ENCODE measurements around the gene SLC16A5. TPM values are rescaled to one million over a fixed set of nuclear protein-coding genes. Genes with fewer than 3 reads are reported as not detected.

The SLC16A5 gene
- total and polyA plus RNA-seq, 10 of the 15 experiments (the other 5 are each of a cell fraction or from before 2014, with no cell fraction given): 0.03 to 3.1 (median 0.96) TPM

DNA sequence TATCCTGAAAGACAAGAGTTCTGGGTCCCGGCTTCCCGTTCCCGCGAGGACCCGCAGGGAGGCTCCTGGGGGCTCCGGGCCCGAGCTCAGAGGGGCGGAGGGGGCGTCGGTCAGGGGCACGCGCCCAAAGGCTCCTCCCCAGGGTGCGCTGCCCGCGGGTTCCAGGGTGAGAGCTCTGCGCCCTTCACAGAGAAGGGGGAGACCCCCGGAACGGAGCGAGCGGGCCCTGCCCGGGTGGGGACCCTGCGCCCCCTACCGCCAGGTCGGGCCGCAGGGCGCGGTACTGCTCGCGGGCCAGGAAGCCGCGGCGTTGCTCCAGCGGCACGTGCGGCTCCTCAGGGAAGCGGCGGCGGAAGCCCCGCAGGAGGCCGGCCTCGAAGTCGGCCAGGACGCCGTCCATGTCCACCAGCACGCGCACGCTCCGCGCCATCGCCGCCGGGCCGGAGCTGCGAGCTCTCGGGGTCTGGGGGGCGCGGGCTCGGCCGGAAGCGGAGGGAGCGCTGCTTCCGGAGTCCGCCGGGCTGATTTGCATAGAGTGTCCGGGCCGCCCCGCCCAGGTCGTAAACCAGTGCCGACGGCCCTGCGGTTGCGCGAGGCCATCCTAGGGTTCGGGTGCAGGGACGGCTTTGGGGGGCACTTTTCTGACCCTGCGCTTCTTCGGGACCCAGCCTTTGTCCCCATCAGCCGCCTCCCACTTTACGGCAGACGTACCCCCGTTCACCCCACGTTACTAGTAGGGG is 43.7 kb downstream of the SLC16A5 start, which contains the start of gene NT5C:
NT5C (minus strand) TSS at position 465 of the 740 bp plus-strand sequence; CDS start at position 430, 35 bp downstream.
- BruUV-seq (replicated peaks): no TSS peak
- ChIA-PET CTCF (interaction anchor here (0.6 to 9.3 kb wide), 26 partner anchors 12 to 170 kb away, joined by 3 to 167 read pairs (median 4); partner anchors contain the start of gene NUP85), SMC1A (ENCODE audit: uncharacterized antibody, unreplicated experiment) (interaction anchor here (0.6 to 6.1 kb wide), 10 partner anchors 16 to 1360 kb away, joined by 3 to 77 read pairs (median 4); partner anchors contain the start of gene MRPL58), RAD21 (ENCODE audit: unreplicated experiment) (interaction anchor here (0.5 to 4.7 kb wide), 14 partner anchors 14 to 170 kb away, joined by 3 to 70 read pairs (median 4); no protein-coding TSS in a partner anchor), POLR2A (interaction anchor here (0.5 to 6.2 kb wide), 13 partner anchors 8 to 137 kb away, joined by 3 to 53 read pairs (median 3); partner anchors contain the start of gene ARMC7)
- Histone ChIP-seq H3K4me1 (ENCODE audit: control insufficient read depth, insufficient read depth, low read length) (peaks cover 14% of the 10 kb centered on the region), H2AFZ (ENCODE audit: control insufficient read depth, low read depth, low read length) (peak within 1 kb of the TSS; percentile 90), H3K79me2 (ENCODE audit: control insufficient read depth, insufficient read depth, low read length) (peaks cover 21% of the 10 kb centered on the region), H4K20me1 (ENCODE audit: control insufficient read depth, insufficient read depth) (no peaks in the 10 kb centered on the region), H3K9ac (ENCODE audit: control insufficient read depth, insufficient read depth, low read length) (peak within 1 kb of the TSS; percentile 75), H3K4me2 (ENCODE audit: control insufficient read depth, insufficient read depth) (peak within 1 kb of the TSS; percentile 94), H3K4me3 (peak within 1 kb of the TSS; percentile 74), H3K27me3 (replicated peaks in 1 of 2; ENCODE audit: control insufficient read depth in 2 of 2, insufficient read depth in 2 of 2, low read length in 1 of 2) (no peaks in the 10 kb centered on the region), H3K27ac (ENCODE audit: control insufficient read depth, insufficient read depth) (peak within 1 kb of the TSS; percentile 82), H3K36me3 (ENCODE audit: control insufficient read depth in 2 of 2, insufficient read depth in 2 of 2, low read length in 1 of 2) (peaks cover 3 to 6% of the 10 kb centered on the region in 2 experiments; a peak in 3 of 4 replicates), H3K9me3 (replicated peaks; ENCODE audit: control insufficient read depth, insufficient read depth, low read length) (no peaks in the 10 kb centered on the region)
- FAIRE-seq (peak; percentile 52), ATAC-seq (peak; percentile 96), DNase-seq (ENCODE audit: low read depth, low spot score) (no peak)
- intact Hi-C loops (cut with micrococcal nuclease; ENCODE audit: unreplicated experiment) (loop anchor here (1.0 to 2.0 kb wide), 2 partner anchors 17 to 77 kb away; no protein-coding TSS in a partner anchor), in situ Hi-C loops (cut with MboI) (no loop called here)
- WGBS (ENCODE audit: insufficient coverage, insufficient replicate concordance, low lambda C conversion rate, missing lambda C conversion rate): under 1% methylated on average over 65 of the region's 82 CpGs
- TF ChIP-seq, protein P1, sequence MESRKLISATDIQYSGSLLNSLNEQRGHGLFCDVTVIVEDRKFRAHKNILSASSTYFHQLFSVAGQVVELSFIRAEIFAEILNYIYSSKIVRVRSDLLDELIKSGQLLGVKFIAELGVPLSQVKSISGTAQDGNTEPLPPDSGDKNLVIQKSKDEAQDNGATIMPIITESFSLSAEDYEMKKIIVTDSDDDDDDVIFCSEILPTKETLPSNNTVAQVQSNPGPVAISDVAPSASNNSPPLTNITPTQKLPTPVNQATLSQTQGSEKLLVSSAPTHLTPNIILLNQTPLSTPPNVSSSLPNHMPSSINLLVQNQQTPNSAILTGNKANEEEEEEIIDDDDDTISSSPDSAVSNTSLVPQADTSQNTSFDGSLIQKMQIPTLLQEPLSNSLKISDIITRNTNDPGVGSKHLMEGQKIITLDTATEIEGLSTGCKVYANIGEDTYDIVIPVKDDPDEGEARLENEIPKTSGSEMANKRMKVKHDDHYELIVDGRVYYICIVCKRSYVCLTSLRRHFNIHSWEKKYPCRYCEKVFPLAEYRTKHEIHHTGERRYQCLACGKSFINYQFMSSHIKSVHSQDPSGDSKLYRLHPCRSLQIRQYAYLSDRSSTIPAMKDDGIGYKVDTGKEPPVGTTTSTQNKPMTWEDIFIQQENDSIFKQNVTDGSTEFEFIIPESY (IDR thresholded peaks at IDR 0.05): no peak
- TF ChIP-seq TCF12 (IDR thresholded peaks at IDR 0.05; ENCODE audit: low read depth, low read length) (no peak), ZNF24 (IDR thresholded peaks at IDR 0.05) (peak; percentile 61), NBN (IDR thresholded peaks at IDR 0.05) (no peak), MYB (IDR thresholded peaks at IDR 0.05; ENCODE audit: borderline replicate concordance, low read depth, low read length) (no peak), ZNF274 (IDR thresholded peaks at IDR 0.05; ENCODE audit: insufficient read depth, insufficient read length) (no peak), NR2C2 (IDR thresholded peaks at IDR 0.05; ENCODE audit: borderline replicate concordance, control insufficient read depth, insufficient read length, low read depth) (no peak), SMC3 (IDR thresholded peaks at IDR 0.05; ENCODE audit: borderline replicate concordance, low read length) (peak; percentile 15; the same call in 1 of the 2 replicates), MXI1 (IDR thresholded peaks at IDR 0.05; ENCODE audit: low read depth, low read length) (peak; percentile 76), ESRRA (IDR thresholded peaks at IDR 0.05; ENCODE audit: low read length) (no peak)
- TF ChIP-seq, protein P2, sequence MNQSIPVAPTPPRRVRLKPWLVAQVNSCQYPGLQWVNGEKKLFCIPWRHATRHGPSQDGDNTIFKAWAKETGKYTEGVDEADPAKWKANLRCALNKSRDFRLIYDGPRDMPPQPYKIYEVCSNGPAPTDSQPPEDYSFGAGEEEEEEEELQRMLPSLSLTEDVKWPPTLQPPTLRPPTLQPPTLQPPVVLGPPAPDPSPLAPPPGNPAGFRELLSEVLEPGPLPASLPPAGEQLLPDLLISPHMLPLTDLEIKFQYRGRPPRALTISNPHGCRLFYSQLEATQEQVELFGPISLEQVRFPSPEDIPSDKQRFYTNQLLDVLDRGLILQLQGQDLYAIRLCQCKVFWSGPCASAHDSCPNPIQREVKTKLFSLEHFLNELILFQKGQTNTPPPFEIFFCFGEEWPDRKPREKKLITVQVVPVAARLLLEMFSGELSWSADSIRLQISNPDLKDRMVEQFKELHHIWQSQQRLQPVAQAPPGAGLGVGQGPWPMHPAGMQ (IDR thresholded peaks at IDR 0.05; ENCODE audit: borderline replicate concordance): no peak
- TF ChIP-seq, protein P3, sequence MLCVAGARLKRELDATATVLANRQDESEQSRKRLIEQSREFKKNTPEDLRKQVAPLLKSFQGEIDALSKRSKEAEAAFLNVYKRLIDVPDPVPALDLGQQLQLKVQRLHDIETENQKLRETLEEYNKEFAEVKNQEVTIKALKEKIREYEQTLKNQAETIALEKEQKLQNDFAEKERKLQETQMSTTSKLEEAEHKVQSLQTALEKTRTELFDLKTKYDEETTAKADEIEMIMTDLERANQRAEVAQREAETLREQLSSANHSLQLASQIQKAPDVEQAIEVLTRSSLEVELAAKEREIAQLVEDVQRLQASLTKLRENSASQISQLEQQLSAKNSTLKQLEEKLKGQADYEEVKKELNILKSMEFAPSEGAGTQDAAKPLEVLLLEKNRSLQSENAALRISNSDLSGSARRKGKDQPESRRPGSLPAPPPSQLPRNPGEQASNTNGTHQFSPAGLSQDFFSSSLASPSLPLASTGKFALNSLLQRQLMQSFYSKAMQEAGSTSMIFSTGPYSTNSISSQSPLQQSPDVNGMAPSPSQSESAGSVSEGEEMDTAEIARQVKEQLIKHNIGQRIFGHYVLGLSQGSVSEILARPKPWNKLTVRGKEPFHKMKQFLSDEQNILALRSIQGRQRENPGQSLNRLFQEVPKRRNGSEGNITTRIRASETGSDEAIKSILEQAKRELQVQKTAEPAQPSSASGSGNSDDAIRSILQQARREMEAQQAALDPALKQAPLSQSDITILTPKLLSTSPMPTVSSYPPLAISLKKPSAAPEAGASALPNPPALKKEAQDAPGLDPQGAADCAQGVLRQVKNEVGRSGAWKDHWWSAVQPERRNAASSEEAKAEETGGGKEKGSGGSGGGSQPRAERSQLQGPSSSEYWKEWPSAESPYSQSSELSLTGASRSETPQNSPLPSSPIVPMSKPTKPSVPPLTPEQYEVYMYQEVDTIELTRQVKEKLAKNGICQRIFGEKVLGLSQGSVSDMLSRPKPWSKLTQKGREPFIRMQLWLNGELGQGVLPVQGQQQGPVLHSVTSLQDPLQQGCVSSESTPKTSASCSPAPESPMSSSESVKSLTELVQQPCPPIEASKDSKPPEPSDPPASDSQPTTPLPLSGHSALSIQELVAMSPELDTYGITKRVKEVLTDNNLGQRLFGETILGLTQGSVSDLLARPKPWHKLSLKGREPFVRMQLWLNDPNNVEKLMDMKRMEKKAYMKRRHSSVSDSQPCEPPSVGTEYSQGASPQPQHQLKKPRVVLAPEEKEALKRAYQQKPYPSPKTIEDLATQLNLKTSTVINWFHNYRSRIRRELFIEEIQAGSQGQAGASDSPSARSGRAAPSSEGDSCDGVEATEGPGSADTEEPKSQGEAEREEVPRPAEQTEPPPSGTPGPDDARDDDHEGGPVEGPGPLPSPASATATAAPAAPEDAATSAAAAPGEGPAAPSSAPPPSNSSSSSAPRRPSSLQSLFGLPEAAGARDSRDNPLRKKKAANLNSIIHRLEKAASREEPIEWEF (IDR thresholded peaks at IDR 0.05; ENCODE audit: insufficient replicate concordance, low read depth, low read length): no peak
